Mucosa of descending colon (tissue), 3 donors: ENCODE data around the gene MSMP. TPM values are rescaled to one million over a fixed set of nuclear protein-coding genes. Genes with fewer than 3 reads are reported as not detected.

Experiments used
- ATAC-seq: fragments of 200-7000 bp; cut with Tn5 transposase; one replicate; pipeline ENCODE4 v1.9.1; 2020; ENCODE audit warnings: mild to moderate bottlenecking, moderate library complexity
- DNase-seq, 3 donors: peaks; one replicate each; pipeline ENCODE4 v3.0.0-alpha.2; 2020
- H3K36me3 ChIP-seq: fragments of 200-600 bp; one replicate; pipeline ENCODE4 v1.8.0; 2021; ENCODE audit warnings: low read depth, mild to moderate bottlenecking
- H3K4me1 ChIP-seq: fragments of 200-600 bp; one replicate; pipeline ENCODE4 v1.8.0; 2021; ENCODE audit warnings: low read depth, mild to moderate bottlenecking
- H3K4me3 ChIP-seq: fragments of 200-600 bp; one replicate; pipeline ENCODE4 v1.8.0; 2021; ENCODE audit warnings: mild to moderate bottlenecking
- H3K9me3 ChIP-seq: fragments of 200-600 bp; one replicate; pipeline ENCODE4 v1.8.0; 2021; ENCODE audit warnings: mild to moderate bottlenecking
- intact Hi-C, 2 donors: fragments of 100-400 bp; cut with DNase I in 1 of 2; cut with micrococcal nuclease in 1 of 2; formaldehyde crosslinking; loops; one replicate each; pipeline versions ENCODE4 v1.11.0 to v1.11.1; 2022; cut with DNase I, micrococcal nuclease
- total RNA-seq, 3 donors: library from RNA; stranded (reverse); fragmentation: NEBNext Ultra II Directional in 2 of 3; extraction: Animal tissue kit (Norgen Biotek cat#: 25700) in 2 of 3; gene quantifications; one replicate each; pipeline versions ENCODE4 v1.2.1 to v1.2.4, GENCODE V29; 2021 to 2023
- TF ChIP-seq, protein P1 (sequence below): fragments of 200-600 bp; IDR thresholded peaks from one replicate; pipeline ENCODE4 v1.8.0; 2022; ENCODE audit warnings: antibody characterized with exemption, mild to moderate bottlenecking
- donor health status: DM: no; HTN: no; CAD: no; lungs with moderate emphysema.
- donor health status: DM: no; HTN: no; CAD: no.
- donor health status: DM: no; HTN: yes; CAD: no.

Gene MSMP
- total RNA-seq, 3 donors from 2014 or later: 0.48 TPM; not detected in 2

DNA sequence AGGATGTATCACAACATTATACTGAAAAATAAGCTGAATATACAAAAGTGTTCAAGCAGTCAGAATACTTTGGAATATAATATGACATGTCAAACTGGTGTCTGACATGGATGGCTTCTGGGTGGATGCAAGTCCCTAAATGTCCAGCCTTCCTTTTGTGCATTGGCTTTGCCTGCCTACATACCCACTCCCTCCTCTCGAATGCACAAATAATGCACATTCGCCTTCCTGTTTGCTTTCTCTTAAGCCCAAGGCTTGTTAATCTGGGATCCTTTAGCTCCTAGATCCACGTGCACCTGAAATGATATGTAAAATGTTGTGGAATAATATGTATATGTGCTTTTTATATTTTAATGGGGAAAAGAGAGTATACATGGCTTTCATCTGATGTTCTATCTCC is 24.4 kb upstream of the MSMP start:
- intact Hi-C loops: no loop called here
- no peaks in the 10 kb centered on the region for H3K4me1 ChIP-seq
- no peaks in the 10 kb centered on the region for H3K36me3 ChIP-seq
- ATAC-seq: no peak
- TF ChIP-seq, protein P1, sequence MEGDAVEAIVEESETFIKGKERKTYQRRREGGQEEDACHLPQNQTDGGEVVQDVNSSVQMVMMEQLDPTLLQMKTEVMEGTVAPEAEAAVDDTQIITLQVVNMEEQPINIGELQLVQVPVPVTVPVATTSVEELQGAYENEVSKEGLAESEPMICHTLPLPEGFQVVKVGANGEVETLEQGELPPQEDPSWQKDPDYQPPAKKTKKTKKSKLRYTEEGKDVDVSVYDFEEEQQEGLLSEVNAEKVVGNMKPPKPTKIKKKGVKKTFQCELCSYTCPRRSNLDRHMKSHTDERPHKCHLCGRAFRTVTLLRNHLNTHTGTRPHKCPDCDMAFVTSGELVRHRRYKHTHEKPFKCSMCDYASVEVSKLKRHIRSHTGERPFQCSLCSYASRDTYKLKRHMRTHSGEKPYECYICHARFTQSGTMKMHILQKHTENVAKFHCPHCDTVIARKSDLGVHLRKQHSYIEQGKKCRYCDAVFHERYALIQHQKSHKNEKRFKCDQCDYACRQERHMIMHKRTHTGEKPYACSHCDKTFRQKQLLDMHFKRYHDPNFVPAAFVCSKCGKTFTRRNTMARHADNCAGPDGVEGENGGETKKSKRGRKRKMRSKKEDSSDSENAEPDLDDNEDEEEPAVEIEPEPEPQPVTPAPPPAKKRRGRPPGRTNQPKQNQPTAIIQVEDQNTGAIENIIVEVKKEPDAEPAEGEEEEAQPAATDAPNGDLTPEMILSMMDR: no peak
- H3K4me3 ChIP-seq: no peak overlapping the region
- H3K9me3 ChIP-seq: no peaks in the 10 kb centered on the region
- DNase-seq: no peak

DNA sequence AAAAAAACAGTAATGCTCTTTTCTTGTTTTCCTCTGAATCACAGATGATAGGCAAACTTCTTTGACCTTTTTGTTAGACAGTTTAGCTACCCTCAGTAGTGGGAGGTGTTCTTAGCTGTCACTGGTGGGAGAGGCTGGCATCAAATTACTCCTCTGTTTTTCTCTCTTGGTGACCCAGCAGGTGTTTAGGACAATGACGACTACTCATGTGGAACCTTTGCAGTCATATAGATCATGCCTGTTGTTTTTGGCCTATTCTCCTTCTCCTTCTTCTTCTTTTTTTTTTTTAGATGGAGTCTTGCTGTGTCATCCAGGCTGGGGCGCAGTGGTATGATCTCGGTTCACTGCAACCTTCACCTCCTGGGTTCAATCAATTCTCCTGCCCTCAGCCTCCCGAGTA is 21.9 kb upstream of the MSMP start:
- TF ChIP-seq, protein P1: no peak
- H3K4me3 ChIP-seq: no peak overlapping the region
- intact Hi-C loops: no loop called here

GRCh38 chr9:35774907-35775635 is 21.0 kb upstream of the MSMP start:
- TF ChIP-seq, protein P1: no peak
- DNase-seq (no peak), ATAC-seq (no peak)
- H3K4me1 ChIP-seq: peaks cover 23% of the 10 kb centered on the region
- no peaks in the 10 kb centered on the region for H3K36me3 ChIP-seq
- intact Hi-C loops: no loop called here
- no peak overlapping the region for H3K4me3 ChIP-seq
- no peaks in the 10 kb centered on the region for H3K9me3 ChIP-seq

More for the DNA sequence above, 21.9 kb upstream of the MSMP start:
- Histone ChIP-seq H3K36me3 (no peaks in the 10 kb centered on the region), H3K4me1 (peaks cover 16% of the 10 kb centered on the region), H3K9me3 (no peaks in the 10 kb centered on the region)
- DNase-seq (no peak), ATAC-seq (no peak)

- Histone ChIP-seq H3K4me1 (peaks cover 23% of the 10 kb centered on the region), H3K36me3 (no peaks in the 10 kb centered on the region), H3K9me3 (no peaks in the 10 kb centered on the region), H3K4me3 (no peak overlapping the region)
- TF ChIP-seq, protein P1: no peak
- intact Hi-C loops: no loop called here
- DNase-seq (peak in 1 of 3 donors; percentile 58), ATAC-seq (peak; percentile 94)
Observed at GRCh38 chr9:35771943-35772342, 17.9 kb upstream of the MSMP start.

DNA sequence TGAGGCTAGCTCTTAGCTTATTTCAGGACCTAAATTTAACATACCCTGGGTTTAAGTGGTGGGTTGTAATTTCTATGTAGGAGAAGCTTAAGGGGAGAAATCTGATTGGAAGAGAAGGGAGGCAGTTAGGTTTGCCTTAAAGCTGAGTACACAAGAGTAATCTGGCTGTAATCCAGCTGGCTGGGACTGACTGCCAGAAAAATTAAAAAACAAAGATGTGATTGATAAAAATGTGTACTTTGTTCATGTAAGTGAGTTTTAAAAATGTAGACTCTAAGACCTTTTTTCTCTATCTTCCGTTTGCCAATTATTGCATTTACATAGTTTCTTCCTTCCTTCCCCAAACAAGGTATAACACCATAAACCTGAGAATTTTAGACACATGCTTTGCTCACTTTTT is 17.5 kb upstream of the MSMP start:
- intact Hi-C loops: no loop called here
- Histone ChIP-seq H3K4me1 (peaks cover 23% of the 10 kb centered on the region), H3K36me3 (no peaks in the 10 kb centered on the region), H3K9me3 (no peaks in the 10 kb centered on the region), H3K4me3 (no peak overlapping the region)
- peak; percentile 63 for ATAC-seq
- DNase-seq: peak in 1 of 3 donors; percentile 76
- TF ChIP-seq, protein P1: no peak
